NCI-H2196 treated with DMSO at 0.1 percent for 48 hours (cell line): ENCODE measurements around the gene SCN8A.

Experiments used
- DNase-seq: peaks from one replicate; lab custom pipeline; 2025; ENCODE audit not compliant: unreplicated experiment; lab: John Stamatoyannopoulos, UW

SCN8A gene

DNA sequence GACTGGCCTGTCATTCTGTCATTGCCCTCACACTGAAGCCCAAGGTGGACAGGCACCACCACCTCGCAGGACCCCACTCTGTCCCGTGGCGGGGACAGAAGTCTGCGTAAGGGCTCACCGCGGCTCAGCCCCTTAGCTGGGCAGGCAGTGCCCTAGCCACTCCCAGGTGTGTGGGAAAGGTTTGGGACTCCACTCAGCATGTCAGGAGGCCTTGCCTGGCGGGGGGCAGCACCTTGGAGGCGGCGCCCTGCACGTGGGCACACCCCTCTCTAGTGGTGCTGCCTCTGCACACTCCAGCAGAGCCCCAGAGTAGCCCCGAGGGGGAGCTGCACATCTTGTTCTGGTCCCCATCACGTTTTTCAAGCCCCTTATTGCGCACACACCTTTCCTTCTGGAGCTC, 221.8 kb downstream of the SCN8A start:
- DNase-seq = no peak

DNA sequence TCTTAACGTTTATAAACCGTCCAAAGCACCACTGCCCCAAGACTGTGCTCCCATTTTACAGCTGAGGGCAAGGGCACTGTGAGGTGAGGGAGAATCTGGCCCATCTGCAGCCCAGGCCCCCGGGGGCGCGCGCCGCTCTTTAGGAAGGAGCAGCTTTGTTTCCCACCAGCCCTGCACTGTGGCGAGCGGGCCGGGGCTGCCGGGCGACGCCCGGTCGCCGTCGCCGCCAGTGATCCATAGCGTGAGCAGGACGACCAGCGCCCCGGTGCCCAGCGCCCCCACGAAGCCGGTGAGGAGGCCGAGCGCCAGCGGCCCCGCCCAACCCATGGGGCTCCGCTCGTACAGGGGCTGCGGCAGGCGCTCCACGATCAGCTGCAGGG, 222.9 kb downstream of the SCN8A start:
- no peak for DNase-seq

DNA sequence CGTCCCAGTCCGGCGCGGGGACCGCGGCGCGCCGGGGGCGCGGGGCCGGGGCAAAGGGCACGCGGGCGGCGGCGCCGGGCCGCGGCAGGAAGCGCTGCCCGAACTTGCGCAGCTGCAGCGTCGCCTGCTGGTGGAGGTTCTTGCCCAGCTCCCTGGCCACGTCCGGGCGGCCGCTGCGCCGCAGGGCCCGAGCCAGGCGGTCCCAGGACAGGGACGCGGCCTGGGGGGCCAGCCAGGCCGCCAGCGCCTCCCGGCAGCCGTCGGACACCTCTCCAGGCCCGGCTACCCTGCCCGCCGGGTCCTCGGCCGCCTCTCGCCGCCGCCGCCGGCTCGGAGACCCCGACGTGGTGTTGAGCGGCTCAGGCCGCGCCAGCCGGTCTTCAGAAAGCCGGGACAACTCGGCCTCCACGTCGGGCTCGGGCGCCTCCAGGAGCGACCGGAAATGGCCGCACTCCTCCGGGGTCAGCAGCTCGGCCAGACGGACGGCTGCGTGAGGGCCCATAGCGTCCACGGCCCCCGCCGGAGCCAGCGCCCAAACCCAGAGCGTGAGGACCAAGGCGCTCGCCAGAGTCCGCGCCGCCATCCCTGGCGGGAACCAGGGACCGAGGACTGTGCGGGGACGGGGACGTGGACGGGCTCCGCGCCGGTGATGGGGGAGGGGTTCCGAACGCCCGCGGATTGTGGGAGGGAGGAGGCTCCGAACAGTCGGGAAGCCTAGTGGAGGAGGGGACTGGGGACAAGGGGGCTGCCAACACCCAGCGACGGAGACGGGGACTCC, 223.5 kb downstream of the SCN8A start:
- DNase-seq = peak; percentile 32

DNA sequence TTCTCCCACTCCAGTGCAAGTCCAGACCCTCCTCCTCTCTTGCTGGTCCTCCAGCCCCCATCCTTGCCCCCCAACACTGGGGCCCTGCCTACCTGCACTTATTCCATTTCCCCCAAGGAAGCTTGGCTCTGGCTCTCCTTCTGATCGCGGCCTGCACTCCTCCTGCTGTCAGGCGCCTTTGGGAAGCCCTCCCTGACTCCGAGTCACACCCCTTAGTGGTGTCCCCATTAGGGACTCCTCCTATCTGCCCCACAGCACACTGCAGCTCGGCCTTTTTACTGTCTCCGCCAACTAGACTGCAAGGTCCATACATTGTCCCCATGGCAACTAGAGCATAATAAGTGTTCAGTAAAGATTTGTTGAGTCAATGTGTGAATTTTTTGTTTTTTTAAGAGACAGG, 224.5 kb downstream of the SCN8A start:
- no peak for DNase-seq

DNA sequence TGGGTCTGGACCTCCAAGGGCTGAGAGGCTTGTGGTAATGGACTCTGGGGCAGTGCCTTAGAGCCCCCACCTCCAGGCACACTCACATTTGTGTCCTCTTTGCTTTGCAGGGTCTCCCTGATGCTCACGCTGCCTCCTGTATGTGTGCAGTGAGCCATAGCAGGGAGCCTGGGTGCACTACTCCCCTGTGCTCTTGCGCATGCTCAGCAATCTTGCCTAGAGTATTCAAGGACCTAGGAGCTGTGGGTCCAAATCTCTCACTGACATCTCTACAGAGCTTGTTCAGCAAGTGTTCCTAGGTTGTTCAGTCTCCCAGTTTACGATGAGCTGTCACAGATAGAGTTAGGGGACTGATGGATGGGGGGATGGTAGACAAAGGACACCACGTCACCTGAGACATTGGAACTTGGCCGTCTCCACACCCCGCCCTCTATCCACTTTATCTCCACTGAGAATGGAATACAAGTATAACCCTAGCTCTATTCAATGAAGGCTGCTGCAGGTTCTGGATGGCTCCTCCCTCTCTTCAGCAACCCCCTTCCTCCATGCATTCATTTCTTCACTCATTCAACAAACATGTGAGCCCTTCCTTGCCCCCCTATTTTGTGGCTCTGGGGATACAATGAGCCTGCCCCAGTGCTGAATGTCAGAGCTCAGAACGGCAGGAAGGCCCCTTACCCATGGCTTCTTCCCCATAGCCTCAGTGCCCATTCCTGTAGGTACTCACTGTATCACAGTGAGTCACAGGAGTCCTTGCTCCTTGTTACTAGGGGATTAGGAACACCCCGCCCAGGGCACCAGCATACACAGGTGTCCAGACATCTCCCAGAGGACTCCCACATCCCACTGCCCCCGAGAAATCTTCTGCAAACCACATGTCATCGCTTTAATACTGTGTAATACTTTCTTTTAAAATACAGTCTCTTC, 226.3 kb downstream of the SCN8A start:
- DNase-seq = no peak

DNA sequence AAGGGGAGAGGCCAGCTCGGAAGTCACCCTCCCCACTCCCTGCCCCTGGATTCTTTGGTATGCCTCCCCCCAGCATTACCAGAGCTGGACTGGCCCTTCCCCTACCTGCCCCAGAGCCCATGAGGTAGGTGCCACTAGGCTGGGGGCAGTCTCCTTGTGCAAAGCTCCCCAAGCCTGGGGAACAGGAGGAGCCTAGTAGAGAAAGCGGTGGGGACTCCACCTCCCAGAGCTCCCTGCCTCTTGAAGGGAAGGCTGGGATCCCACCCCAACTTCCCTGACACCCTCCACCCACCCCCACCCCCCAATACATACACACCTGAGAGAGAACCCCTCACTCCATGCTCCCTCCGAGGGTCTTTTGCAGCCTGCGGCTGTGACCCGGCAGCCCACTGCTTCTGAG, 227.1 kb downstream of the SCN8A start:
- DNase-seq = no peak

DNA sequence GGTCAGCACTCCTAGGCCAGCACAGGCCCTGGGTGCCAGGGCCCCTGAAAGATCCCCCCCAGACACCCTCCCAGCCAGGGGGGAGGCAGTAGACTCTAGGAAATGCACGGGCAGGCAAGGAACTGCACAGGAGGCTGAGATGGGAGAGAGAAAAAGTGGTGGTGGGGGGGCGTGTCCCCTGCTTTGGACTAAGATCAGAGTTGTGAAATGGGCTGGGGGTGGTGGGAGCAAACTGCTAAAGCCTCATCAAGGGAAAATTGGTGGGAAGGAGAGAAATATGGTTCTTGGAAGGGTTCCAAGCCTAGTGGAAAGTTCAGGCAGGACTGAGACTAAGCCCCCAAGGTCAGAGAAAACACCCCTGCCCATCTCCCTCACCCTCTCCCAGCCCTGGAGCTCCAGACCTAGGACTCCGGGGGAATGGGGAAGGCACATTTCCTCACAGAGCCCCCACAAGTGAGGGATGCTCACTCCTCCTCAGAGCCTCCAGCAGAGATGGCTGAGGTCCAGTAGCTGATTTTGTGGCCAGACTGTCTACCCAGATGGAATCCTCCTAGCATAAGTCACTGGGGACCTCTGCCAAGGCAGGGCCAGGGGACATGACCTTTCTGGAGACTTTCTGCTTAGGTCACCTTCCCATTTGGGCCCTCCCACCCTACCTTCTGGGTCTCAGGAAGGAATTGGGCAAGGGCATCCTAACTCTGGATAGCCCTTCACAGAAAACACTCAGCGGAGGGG, 227.7 kb downstream of the SCN8A start:
- DNase-seq = no peak

DNA sequence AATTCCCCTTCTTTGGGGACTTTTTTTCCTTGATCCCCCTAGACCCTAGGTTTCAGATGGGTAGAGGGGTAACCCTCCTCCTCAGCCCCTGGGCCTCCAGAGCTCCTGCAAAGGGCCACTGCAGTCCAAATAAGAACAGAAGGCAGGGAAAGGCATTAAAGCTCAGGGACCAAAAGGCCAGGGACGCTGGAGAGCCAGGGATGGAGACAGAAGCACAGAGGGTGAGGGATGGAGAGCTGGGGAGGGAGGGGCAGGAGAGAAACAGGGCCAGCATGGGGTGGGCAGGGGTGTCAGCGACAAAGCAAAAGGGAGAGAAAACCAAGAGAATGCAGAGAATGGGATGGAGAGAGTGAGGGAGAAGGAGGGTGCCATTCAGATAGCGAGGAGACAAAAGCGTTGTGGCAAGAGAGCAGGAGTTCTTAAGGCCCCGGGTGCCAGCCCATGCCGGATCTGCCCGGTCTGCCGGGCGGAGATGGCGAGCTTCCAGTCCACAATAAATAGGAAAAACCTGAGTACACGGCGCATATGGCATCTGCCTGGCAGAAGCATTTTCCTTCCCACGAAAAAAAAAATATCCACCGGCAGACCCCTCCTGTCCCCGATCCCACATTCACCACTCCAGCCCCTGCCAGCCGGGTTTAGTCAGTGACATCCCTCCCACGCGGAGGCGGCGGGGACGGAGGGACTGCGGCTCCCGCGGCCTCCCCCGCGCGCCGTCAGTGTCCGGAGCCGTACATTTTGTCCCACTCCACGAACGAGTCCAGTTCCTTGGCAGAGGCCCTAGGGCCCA, 228.9 kb downstream of the SCN8A start:
- no peak for DNase-seq

DNA sequence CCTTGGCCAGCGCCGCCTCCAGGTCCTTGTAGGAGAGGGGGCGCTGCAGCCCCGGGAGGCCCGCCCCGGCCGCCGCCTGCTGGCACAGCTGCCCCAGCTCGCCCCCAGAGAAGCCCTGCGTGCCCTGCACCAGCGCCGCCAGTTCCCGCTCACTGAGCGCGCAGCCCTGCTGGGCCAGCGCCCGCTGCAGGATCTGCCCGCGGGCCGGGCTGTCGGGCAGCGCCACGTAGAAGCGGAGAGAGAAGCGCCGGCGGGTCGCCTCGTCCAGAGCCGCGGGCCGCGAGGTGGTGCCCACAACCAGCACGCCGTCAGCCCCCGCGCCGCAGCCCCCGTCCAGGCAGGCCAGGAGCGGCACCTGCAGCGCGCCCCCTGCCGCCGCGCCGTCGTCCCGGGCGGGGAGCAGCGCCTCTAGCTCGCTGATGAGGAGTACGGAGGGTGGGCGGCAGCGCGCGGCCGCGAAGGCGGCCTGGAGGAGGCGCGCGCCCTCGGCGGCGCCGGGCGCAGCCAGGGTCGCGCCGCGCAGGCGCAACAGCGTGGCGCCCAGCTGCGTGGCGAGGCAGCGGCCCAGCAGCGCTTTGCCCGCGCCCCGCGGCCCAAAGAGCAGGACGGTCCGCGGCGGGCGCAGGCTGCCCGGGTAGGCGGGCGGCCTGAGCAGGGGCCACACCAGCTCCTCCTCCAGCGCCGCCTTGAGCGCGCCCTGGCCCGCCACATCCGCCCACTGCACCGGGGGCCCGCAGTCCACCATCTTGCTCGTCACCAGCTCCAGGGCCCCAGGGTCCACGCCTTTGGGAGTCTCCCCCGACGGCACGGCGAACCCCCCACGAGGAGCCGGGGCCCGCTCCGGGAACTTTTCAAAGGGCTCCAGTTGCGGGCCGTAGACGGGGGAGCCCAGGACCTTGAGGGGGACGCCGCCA, 229.8 kb downstream of the SCN8A start:
- peak; percentile 61 for DNase-seq

DNA sequence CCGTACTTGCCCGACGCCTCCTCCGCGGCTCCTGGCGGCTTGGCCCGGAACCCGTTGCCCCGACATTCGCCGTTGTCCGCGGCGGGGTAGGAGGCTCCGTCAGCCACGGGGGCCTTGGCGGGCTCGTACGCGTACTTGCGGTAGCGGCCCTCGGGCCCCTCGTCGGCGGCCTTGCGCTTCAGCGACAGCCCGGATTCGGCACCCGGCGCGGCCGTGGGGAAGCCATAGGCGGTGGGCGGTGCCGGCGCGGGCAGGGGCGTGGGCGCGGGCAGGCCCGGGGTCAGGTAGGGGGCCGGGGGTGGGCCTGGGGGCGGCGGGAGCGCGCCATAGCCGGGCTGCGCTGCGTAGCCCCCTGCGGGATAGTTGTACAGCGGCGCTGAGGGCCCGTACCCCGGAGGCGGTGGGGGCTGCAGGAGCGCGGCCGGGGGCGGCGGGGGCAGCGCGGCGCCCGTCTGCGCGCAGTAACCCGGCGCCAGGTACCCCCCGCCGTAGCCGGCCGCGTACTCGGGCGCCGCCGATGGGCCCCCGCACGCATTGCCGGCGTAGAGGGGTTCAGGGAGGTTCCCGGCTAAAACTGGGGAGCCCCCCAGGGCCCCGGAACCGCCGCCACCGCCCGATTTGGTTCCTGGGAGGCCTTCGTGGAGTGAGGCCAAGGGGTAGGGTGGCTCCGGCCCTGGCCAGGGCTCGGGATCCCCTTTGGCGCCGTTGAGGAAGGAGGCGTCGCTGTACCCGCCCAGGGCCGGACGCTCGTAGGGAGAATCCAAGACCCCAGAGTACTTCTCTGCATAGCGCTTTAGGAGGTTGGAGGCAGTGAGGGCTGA, 230.6 kb downstream of the SCN8A start:
- DNase-seq = no peak

DNA sequence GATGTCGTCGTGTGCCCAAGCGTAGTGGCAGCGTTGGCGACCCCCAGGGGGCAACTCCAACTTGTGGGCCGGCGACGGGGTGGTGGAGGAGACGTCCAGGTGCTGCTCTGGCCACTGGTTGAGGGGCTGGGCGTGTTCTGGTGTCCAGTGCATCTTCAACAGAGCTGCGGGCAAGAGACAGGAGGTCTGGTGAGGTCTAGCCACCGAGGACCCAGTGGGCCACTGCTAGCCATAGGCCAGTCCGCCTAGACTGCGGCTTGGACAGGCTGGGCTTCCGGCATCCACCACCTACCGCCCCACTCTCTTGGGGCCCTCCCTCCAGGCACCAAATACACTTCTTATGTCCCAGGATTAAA, 231.2 kb downstream of the SCN8A start:
- no peak for DNase-seq

DNA sequence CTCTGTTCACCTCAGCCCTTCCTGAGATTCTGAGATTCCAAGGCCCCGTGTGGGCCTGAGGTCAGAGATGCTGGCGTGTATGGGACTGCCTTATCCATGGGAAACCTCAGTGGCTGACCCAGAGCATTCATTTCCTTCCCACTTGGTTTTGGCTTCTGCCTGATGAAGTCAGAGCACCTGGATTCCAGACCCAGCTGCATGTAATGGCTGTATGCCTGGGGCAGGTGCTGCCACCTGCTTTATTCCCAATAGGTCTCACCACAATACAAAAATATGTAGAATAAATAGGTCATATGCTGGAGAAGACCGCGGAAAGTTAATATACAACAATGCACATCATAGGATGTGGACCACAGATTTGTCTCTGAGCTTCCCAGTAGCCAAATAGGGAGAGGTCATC, 231.9 kb downstream of the SCN8A start:
- peak; percentile 11 for DNase-seq

DNA sequence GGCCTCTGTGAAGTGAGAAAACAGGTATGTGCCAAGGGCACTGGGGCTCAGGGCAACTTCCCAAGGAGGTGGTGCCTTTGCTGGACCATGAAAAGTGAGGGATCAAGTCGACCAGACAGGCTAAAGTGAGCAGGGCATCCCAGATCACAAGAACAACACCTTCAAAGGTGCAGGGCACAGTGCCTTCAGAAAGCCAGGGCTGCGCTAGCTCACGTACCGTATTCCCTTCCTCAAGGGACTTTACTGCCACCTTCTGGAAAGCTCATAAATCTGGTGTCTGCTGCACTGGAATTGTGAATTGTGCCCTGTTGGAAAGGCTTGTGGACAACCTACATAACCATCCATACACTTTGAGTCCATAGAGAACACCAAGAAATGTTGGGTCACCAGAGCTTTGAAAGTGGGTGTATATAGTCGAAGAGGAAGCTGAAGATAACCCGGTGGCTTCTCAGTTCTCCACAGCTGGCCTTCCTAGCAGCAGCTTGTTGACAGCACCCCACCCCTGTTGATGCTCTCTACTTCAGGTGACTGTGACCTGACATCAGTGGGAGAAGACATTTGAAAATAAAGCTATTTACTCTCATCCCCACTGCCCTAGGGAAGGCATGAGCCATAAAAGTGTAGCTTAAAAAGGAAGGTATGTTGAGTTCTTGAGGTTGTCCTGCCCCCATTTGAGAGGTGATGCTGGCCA, 233.0 kb downstream of the SCN8A start:
- DNase-seq = peak; percentile 67

DNA sequence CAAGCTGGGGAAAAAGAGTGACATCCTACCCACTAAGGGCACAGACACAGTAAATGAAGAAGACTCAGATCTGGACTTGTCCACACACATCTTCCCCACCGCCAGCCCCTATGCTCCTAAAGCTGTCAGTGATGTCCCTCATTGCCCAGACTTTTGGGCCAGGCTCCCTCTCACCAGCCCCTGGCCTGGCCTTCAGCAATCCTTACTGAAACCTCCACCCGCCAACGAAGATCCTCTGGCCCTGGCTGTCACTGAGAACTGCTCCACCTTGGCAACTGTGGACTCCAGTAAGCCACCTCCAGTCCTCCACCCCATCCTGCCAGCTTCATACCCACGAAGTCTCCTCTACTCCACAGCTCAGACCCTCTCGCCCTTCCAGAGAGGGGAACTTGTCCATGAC, 234.2 kb downstream of the SCN8A start:
- no peak for DNase-seq

DNA sequence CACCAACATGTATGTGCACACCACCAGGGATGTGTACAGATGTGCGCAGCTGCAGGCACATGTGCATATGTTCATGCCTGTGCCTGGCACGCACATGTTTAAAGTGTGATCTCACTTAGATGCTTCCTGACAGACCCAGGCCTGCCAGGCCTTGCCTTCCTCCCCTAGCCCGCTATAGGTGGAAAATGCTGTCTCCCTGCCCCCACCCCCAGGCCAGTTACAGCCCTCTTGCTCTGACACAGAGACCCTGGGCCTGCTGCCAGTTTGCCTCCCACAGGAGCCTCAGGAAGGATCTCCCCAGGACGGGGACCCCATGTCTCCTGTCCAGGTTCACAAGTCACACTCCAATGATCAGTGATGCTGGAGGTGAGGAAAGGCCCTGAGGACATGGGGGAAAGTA, 235.8 kb downstream of the SCN8A start:
- DNase-seq = no peak

DNA sequence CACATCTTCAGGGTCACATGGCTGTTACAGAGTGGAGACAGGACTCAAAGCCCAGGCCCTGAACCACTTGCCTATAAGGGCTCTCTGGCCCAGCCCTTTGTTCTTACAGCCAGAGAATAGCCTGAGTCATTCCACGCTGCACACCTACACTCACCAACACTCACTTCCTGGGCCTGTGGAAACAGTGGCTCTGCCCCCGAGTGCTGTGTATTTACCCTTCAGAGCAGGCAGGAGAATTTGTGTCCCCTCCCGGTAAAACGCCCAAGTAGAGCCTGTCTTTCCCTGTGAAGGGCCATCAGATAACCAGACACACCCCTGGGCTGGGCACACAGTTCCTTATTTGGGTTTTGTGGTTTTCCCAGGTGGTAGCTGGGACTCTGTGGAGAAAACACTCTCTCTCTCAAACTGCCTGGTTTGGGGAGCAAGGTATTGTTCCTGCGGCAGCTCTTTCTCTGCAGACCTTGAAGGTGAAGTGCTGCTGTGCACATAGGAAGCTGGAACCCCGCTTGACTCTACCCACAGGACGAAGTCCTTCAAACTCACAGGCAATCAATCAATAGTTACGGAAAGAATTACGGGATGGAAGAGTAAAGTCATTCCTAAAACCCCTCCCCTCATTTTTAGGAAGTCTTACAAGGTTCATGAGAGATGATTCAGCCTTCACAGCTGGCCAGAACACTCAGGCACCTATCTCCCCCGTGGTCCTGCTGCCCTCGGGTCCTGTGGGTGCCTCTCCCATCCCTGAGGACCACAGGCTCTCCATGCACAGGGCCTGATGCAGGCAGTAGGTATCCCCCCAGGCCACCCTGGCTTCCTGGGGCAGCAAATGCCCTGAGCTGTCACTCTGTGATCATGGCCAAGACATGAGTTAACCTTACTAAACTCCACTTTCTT, 237.1 kb downstream of the SCN8A start:
- DNase-seq = no peak

DNA sequence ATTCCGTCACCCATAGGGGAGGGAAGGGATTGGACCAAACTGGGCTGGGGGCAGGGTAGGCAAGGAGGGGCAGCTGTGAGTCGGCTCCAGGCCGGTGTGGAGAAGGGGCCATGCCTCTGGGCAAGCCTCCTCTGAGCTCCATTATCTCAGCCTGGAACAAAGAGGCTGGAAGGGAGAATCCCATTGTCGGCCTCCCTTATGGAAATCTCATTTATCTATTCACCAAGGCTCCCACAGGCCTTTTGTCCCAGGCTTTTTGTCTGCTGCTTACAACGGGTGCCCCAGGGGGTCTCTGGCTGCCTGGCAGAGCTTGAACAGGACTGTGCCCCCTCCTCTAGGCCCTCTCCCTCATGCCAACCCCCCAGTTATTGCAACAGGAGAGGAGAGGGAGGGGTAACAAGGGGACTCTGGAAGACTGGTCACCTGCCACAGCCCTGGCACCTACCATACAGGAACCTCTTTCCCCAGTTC, 238.0 kb downstream of the SCN8A start:
- DNase-seq = no peak
